ENCODE measurements around the gene ENTHD1. TPM values are rescaled to one million over a fixed set of nuclear protein-coding genes. Genes with fewer than 3 reads are reported as not detected.

Gene ENTHD1
- polyA plus RNA-seq, 1 experiment = not detected

GRCh38 chr22:39917197-39917643 lies 23.7 kb upstream of the ENTHD1 start:
- H3K4me3 ChIP-seq (ENCODE audit: low read depth, low read length) = no peak overlapping the region
- ChIA-PET POLR2A (no interaction called here), CTCF (no interaction called here)
- DNase-seq (ENCODE audit: low read depth, low spot score) = no peak
- no peaks in the 10 kb centered on the region for H3K9me3 ChIP-seq (ENCODE audit: control insufficient read depth, insufficient read depth, low read length)
- TF ChIP-seq CTCF (IDR thresholded peaks at IDR 0.05; ENCODE audit: low read depth, low read length) = no peak
- peaks cover 48% of the 10 kb centered on the region for H3K27me3 ChIP-seq (ENCODE audit: control insufficient read depth, insufficient read depth, low read length)
- no peak overlapping the region for H3K27ac ChIP-seq (ENCODE audit: low read depth, low read length)

- CTCF ChIA-PET = no interaction called here
- POLR2A ChIA-PET = no interaction called here
- no peaks in the 10 kb centered on the region for H3K9me3 ChIP-seq (ENCODE audit: control insufficient read depth, insufficient read depth, low read length)
- peaks cover 42% of the 10 kb centered on the region for H3K27me3 ChIP-seq (ENCODE audit: control insufficient read depth, insufficient read depth, low read length)
- DNase-seq (ENCODE audit: low read depth, low spot score) = no peak
- no peak overlapping the region for H3K4me3 ChIP-seq (ENCODE audit: low read depth, low read length)
- H3K27ac ChIP-seq (ENCODE audit: low read depth, low read length) = no peak overlapping the region
- TF ChIP-seq CTCF (IDR thresholded peaks at IDR 0.05; ENCODE audit: low read depth, low read length) = no peak
Observed at GRCh38 chr22:39916496-39916895, 22.9 kb upstream of the ENTHD1 start.

- Histone ChIP-seq H3K9me3 (ENCODE audit: control insufficient read depth, insufficient read depth, low read length) (no peaks in the 10 kb centered on the region), H3K27ac (ENCODE audit: low read depth, low read length) (no peak overlapping the region), H3K4me3 (ENCODE audit: low read depth, low read length) (no peak overlapping the region), H3K27me3 (ENCODE audit: control insufficient read depth, insufficient read depth, low read length) (peaks cover 37% of the 10 kb centered on the region)
- no peak for TF ChIP-seq CTCF (IDR thresholded peaks at IDR 0.05; ENCODE audit: low read depth, low read length)
- DNase-seq (ENCODE audit: low read depth, low spot score) = no peak
- POLR2A ChIA-PET = no interaction called here
- CTCF ChIA-PET = no interaction called here
Observed at GRCh38 chr22:39915295-39915726, 21.8 kb upstream of the ENTHD1 start.

GRCh38 chr22:39914584-39914983 lies 21.0 kb upstream of the ENTHD1 start:
- H3K27ac ChIP-seq (ENCODE audit: low read depth, low read length) = no peak overlapping the region
- H3K4me3 ChIP-seq (ENCODE audit: low read depth, low read length) = no peak overlapping the region
- no peak for DNase-seq (ENCODE audit: low read depth, low spot score)
- no peak for TF ChIP-seq CTCF (IDR thresholded peaks at IDR 0.05; ENCODE audit: low read depth, low read length)
- no peaks in the 10 kb centered on the region for H3K9me3 ChIP-seq (ENCODE audit: control insufficient read depth, insufficient read depth, low read length)
- H3K27me3 ChIP-seq (ENCODE audit: control insufficient read depth, insufficient read depth, low read length) = peaks cover 38% of the 10 kb centered on the region
- CTCF ChIA-PET = no interaction called here
- POLR2A ChIA-PET = no interaction called here

- no peak for TF ChIP-seq CTCF (IDR thresholded peaks at IDR 0.05; ENCODE audit: low read depth, low read length)
- Histone ChIP-seq H3K27ac (ENCODE audit: low read depth, low read length) (no peak overlapping the region), H3K9me3 (ENCODE audit: control insufficient read depth, insufficient read depth, low read length) (no peaks in the 10 kb centered on the region), H3K4me3 (ENCODE audit: low read depth, low read length) (no peak overlapping the region), H3K27me3 (ENCODE audit: control insufficient read depth, insufficient read depth, low read length) (peaks cover 38% of the 10 kb centered on the region)
- no peak for DNase-seq (ENCODE audit: low read depth, low spot score)
- ChIA-PET POLR2A (no interaction called here), CTCF (no interaction called here)
Observed at GRCh38 chr22:39913886-39914285, 20.3 kb upstream of the ENTHD1 start.

Measured in AG04450 (cell line).